22Rv1 (cell line): ENCODE measurements around the gene KDELR1.
A peak's percentile ranks its signal among the peaks of the same experiment; 100 is the strongest.

Experiments used
- H3K27ac ChIP-seq: fragments of 450-650 bp; 2 replicates; pipeline ENCODE4 v1.5.1; 2017
- ZFX ChIP-seq: fragments of 450-650 bp; IDR thresholded peaks from 2 replicates; pipeline ENCODE4 v1.6.1; 2017; ENCODE audit warnings: antibody characterized with exemption, borderline replicate concordance
- TF ChIP-seq, protein P1 (sequence below): fragments of 450-650 bp; IDR thresholded peaks from 2 replicates; pipeline ENCODE4 v1.5.1; 2017; ENCODE audit warnings: mild to moderate bottlenecking

The KDELR1 gene

DNA sequence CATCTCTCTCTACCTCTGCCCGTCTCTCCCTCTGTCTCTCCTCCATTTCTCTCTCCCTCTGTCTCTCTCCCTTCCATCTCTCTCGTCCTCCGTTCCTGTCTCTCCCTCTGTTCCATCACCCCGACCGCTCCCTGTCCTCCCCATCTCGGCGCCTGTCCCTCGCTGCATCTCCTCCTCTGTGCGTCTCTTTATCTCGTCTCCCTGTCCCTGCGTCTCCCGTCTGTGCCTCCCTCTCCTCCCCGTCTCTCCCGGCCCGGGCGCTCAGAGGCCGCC, 6.7 kb upstream of the KDELR1 start:
- TF ChIP-seq, protein P1, sequence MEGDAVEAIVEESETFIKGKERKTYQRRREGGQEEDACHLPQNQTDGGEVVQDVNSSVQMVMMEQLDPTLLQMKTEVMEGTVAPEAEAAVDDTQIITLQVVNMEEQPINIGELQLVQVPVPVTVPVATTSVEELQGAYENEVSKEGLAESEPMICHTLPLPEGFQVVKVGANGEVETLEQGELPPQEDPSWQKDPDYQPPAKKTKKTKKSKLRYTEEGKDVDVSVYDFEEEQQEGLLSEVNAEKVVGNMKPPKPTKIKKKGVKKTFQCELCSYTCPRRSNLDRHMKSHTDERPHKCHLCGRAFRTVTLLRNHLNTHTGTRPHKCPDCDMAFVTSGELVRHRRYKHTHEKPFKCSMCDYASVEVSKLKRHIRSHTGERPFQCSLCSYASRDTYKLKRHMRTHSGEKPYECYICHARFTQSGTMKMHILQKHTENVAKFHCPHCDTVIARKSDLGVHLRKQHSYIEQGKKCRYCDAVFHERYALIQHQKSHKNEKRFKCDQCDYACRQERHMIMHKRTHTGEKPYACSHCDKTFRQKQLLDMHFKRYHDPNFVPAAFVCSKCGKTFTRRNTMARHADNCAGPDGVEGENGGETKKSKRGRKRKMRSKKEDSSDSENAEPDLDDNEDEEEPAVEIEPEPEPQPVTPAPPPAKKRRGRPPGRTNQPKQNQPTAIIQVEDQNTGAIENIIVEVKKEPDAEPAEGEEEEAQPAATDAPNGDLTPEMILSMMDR = no peak
- TF ChIP-seq ZFX = no peak
- H3K27ac ChIP-seq = peak overlapping the region; percentile 96

DNA sequence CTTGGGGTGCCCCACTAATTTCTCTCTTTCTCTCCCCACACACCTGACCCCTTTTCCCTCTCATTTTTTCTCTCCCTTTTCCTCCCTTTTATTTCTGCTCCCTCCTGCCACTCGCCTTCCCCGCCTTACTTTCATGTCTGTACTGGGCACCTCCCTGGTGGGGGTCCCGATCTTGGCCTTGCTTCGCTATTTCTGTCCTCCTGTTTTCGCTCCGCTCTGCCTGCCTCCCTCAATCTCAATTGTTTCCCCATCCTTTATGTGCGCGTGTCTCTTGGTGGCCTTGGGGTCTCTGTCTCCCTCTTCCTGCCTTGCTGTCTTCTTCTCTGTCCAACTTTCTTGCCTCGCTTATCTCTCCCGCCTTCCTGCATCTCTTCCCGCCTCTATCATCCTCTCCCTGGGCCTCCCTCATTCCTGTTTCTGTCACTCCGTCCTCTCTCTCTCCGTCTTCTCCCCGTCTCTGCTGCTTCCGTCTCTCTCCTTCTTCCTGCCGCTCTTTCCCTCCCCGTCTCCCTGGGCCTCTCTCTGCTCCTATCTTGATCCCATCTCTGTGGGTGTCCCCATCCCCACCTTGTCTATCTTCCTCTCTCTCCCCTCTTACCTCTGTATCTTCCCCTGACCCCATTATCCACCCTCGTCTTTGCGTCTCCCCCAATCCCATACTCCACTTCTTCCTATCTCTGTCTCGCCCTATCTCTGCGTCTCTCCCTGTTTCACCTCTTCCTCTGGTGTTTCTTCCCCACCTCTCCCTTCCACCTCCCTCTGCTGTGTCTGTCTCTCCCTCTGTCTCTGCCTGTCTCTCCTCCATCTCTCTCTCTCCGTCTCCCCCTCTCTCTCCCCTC, 6.1 kb upstream of the KDELR1 start:
- H3K27ac ChIP-seq = peak overlapping the region; percentile 96
- TF ChIP-seq, protein P1 = no peak
- no peak for TF ChIP-seq ZFX

DNA sequence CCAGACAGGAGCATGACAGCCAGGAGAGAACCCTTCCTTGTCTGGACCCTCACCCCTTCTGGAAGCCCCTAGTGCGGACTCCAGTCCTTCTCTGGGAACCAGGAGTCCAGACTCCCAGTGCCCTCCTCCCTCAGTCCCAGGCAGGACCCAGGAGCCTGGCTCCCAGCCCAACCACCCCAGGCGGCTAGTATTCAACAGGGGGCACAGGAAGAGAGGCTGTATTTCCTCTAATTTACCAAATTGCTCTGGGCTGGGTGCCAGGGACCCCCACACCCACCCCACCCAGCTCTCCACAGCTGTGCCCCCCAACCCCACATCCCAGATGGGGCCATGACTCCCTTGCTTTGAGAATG, 5.4 kb upstream of the KDELR1 start:
- TF ChIP-seq, protein P1 = no peak
- no peak for TF ChIP-seq ZFX
- no peak overlapping the region for H3K27ac ChIP-seq

DNA sequence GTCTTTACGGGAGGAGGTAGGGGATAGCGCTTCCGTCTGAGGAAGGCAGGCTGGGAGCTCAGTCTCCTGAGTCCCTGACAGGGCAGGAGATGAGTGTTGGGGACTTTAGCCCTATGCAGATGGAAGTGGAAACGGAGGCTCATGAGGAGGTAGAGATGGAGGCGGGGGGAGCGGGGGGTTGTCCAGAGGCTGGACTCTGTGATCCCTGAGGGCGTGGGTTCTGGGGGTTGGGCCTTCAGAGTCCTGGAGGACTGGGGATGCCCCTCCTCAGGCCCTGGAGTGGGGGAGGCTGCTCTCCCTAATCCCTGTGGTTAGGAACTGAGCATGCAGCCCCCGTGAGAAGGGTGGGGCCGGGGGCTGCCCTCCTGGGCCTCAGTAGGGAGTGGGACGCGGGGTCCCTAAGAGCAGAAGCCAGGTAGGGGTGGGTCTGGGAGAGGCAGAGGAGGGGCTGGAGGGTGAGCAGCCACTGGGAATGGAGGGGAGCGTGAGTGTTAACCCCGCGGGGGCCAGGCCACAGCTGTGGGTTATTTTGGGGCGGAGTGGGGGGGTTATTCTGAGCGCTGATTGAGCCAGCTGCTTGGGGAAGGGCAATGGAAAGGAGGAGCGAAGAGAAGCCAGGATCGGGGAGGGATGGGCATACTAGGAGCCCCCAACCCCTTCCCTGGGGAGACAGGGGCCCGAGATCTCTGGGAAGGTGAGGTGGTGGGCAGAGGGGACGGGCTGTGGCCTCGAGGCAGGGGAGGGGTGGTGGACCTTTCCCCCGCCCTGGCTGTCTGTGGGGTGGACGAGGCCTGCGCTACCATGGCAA, 4.9 kb upstream of the KDELR1 start:
- TF ChIP-seq ZFX = no peak
- TF ChIP-seq, protein P1 = no peak
- 0 out of 2 replicates have a peak overlapping the region, but pooled peaks have one; percentile 10 for H3K27ac ChIP-seq

DNA sequence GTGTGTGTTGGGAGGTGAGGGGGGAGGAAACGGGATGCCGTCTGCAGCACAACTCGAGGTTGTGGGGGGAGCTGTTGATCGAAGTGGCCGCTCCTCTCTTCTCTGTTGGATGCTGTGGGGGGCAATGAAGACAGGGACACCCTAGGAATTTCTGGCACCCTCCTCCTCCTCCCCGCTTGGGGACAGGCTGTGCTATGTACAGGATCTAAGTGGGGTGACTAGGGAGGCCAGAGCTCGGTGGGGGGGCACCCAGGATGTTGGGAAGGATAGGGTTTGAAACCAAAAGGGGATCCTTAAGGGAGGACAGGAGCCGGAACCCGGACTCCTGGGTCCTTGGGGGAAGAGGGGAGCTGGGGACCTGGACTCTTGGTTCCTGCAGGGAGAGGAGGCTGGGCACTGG, 4.1 kb upstream of the KDELR1 start:
- 0 out of 2 replicates have a peak overlapping the region, but pooled peaks have one; percentile 10 for H3K27ac ChIP-seq
- TF ChIP-seq ZFX = no peak
- TF ChIP-seq, protein P1 = no peak

DNA sequence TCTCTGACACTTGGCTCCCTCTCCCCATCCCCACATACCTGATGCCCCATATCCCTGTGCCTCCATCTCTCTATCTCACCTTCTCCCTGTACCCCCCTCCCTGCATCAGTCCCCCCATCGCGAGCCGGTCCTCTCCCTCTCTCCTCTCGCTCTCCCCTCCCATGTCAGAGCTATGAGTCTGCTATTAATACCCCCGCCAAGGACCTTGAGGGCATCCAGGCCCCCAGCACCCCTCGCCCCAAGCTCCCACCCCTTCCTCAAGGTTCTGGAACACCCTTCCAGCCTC, 3.8 kb upstream of the KDELR1 start:
- H3K27ac ChIP-seq = no peak overlapping the region
- TF ChIP-seq, protein P1 = no peak
- TF ChIP-seq ZFX = no peak

DNA sequence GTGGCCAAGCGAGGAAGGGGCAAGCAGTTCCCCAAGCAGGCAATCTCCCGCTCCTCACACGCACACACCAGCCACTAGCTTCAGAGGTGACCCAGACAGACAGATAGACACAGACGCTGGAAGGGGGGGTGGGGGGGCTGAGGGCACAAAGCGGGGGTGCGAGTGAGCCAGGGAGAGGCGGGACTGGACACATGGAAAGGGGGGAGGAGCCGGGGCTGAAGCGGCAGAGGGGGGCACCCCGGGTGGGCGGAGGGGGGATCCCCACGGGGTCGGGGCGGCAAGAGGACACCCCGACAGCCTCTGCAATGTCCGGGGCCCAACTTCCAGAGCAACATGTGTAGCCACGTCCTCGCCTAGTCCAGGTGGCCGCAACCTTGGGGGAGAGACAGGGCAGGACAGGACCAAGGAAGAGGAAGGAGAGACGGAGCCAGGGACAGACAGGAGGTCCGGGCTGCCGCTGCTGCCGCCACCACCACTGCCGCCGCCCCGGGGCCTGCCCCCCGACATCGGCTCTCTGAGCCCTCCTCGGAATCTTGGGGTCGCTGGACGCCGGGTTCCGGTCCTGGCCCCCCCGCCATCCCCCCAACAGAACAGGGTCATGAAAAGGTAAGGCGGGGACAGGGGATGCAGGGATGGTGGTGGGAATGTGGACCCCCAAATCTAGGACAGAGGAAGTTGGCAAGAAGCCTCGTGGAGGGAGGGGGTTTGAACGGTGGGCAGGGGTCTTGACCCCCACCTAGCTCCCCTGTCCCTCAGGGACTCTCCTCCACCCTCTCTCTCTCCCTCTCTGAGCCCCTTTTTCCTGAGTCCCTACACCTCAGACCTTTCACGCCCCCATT, 3.2 kb upstream of the KDELR1 start:
- TF ChIP-seq, protein P1 = no peak
- TF ChIP-seq ZFX = no peak
- H3K27ac ChIP-seq = peak overlapping the region; percentile 76
